ENCODE measurements around the gene TEDC2. TPM values are rescaled to one million over a fixed set of nuclear protein-coding genes. Genes with fewer than 3 reads are reported as not detected.

TEDC2 gene
- total and polyA plus RNA-seq, 9 of the 15 experiments (the other 6 are each of a cell fraction or from before 2014, with no cell fraction given): 0.75 to 57.0 (median 17.6) TPM

DNA sequence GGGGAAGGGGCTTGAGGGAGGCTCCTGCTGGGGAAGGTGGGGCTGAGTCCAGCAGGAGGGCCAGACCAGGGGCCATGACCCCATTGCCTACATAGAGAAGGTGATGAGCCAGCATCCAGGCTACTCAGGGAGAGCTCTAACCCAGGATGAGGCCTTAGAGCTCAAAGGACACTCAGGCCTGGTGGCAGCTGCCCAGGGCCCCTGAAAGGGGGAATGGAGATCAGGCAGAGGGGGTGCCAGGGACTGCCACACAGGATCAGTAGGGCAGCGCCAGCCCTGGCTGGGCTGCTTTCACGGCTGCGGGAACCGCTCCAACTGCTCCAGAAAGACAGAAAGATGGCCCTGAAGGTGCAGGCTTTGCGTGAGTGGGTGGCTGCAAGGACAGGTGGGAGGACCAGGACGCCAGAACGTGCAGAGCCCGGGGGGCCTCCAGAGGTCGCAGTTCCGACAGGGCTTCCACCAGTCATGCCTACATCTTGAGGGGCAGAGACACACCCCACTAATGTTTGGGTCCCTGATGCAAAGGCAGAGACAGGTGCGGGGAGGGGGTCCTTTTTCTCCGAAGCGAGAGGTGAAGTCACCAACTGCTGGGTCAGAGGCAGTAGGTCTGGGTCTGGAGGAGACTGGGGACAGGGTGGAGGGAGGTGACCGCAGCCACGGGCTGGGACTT is 53.0 kb downstream of the TEDC2 start (continued):
- TF ChIP-seq, protein P1, sequence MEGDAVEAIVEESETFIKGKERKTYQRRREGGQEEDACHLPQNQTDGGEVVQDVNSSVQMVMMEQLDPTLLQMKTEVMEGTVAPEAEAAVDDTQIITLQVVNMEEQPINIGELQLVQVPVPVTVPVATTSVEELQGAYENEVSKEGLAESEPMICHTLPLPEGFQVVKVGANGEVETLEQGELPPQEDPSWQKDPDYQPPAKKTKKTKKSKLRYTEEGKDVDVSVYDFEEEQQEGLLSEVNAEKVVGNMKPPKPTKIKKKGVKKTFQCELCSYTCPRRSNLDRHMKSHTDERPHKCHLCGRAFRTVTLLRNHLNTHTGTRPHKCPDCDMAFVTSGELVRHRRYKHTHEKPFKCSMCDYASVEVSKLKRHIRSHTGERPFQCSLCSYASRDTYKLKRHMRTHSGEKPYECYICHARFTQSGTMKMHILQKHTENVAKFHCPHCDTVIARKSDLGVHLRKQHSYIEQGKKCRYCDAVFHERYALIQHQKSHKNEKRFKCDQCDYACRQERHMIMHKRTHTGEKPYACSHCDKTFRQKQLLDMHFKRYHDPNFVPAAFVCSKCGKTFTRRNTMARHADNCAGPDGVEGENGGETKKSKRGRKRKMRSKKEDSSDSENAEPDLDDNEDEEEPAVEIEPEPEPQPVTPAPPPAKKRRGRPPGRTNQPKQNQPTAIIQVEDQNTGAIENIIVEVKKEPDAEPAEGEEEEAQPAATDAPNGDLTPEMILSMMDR (IDR thresholded peaks at IDR 0.05 in 2 of 3, conservative IDR thresholded peaks at IDR 0.05 in 1 of 3; ENCODE audit: insufficient read depth in 2 of 3, low read depth in 1 of 3, low read length in 3 of 3): peak in 2 of 3 experiments; percentile 25 to 49; a peak in 5 of 6 replicates
- TF ChIP-seq ZNF232 (CRISPR knock-in tag; IDR thresholded peaks at IDR 0.05) (no peak), BRCA1 (IDR thresholded peaks at IDR 0.05) (no peak), BRCA1 (CRISPR knock-in tag; IDR thresholded peaks at IDR 0.05) (0 out of 2 replicates have a peak, but pooled peaks have one; percentile 13), JUND (IDR thresholded peaks at IDR 0.05; ENCODE audit: borderline replicate concordance, low read depth, low read length) (no peak), JUND (tag; IDR thresholded peaks at IDR 0.05; ENCODE audit: borderline replicate concordance, low read depth, low read length) (0 out of 3 replicates have a peak, but pooled peaks have one; percentile 11), SAP30 (IDR thresholded peaks at IDR 0.05; ENCODE audit: borderline replicate concordance, insufficient read depth, low read depth, low read length, poor library complexity, severe bottlenecking) (peak; percentile 11), KDM4B (IDR thresholded peaks at IDR 0.05; ENCODE audit: borderline replicate concordance in 2 of 2, low read depth in 1 of 2) (no peak), ZNF445 (CRISPR knock-in tag; IDR thresholded peaks at IDR 0.05; ENCODE audit: low read depth) (no peak), PHTF2 (CRISPR knock-in tag; IDR thresholded peaks at IDR 0.05) (no peak), ZFP1 (CRISPR knock-in tag; IDR thresholded peaks at IDR 0.05) (no peak)
- TF ChIP-seq, protein P2, sequence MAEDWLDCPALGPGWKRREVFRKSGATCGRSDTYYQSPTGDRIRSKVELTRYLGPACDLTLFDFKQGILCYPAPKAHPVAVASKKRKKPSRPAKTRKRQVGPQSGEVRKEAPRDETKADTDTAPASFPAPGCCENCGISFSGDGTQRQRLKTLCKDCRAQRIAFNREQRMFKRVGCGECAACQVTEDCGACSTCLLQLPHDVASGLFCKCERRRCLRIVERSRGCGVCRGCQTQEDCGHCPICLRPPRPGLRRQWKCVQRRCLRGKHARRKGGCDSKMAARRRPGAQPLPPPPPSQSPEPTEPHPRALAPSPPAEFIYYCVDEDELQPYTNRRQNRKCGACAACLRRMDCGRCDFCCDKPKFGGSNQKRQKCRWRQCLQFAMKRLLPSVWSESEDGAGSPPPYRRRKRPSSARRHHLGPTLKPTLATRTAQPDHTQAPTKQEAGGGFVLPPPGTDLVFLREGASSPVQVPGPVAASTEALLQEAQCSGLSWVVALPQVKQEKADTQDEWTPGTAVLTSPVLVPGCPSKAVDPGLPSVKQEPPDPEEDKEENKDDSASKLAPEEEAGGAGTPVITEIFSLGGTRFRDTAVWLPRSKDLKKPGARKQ (CRISPR knock-in tag; IDR thresholded peaks at IDR 0.05): no peak
- TF ChIP-seq, protein P3, sequence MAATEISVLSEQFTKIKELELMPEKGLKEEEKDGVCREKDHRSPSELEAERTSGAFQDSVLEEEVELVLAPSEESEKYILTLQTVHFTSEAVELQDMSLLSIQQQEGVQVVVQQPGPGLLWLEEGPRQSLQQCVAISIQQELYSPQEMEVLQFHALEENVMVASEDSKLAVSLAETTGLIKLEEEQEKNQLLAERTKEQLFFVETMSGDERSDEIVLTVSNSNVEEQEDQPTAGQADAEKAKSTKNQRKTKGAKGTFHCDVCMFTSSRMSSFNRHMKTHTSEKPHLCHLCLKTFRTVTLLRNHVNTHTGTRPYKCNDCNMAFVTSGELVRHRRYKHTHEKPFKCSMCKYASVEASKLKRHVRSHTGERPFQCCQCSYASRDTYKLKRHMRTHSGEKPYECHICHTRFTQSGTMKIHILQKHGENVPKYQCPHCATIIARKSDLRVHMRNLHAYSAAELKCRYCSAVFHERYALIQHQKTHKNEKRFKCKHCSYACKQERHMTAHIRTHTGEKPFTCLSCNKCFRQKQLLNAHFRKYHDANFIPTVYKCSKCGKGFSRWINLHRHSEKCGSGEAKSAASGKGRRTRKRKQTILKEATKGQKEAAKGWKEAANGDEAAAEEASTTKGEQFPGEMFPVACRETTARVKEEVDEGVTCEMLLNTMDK (IDR thresholded peaks at IDR 0.05; ENCODE audit: borderline replicate concordance, insufficient read depth, low read depth, low read length, poor library complexity, severe bottlenecking): peak; percentile 58
- TF ChIP-seq, protein P4, sequence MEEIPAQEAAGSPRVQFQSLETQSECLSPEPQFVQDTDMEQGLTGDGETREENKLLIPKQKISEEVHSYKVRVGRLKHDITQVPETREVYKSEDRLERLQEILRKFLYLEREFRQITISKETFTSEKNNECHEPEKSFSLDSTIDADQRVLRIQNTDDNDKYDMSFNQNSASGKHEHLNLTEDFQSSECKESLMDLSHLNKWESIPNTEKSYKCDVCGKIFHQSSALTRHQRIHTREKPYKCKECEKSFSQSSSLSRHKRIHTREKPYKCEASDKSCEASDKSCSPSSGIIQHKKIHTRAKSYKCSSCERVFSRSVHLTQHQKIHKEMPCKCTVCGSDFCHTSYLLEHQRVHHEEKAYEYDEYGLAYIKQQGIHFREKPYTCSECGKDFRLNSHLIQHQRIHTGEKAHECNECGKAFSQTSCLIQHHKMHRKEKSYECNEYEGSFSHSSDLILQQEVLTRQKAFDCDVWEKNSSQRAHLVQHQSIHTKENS (CRISPR knock-in tag; IDR thresholded peaks at IDR 0.05): no peak

Data from K562 (cell line).